Stromal cell of bone marrow (primary cell): ENCODE data around the gene NOC4L.
A peak's percentile ranks its signal among the peaks of the same experiment; 100 is the strongest.
"Not testable (repeated sequence)": the region's sequence is repeated elsewhere in the genome, so short reads cannot be mapped to it uniquely, and the experiment has no call there.

ENCODE experiments used
- DNase-seq: peaks from one replicate; pipeline ENCODE4 v3.0.0-alpha.2; 2012; ENCODE audit warnings: low read depth

NOC4L gene

GRCh38 chr12:132144115-132144809 is at the start of gene NOC4L, which contains the start of gene DDX51:
NOC4L (plus strand) TSS chr12:132144457; CDS start chr12:132144489, 32 bp downstream.
DDX51 (minus strand) TSS chr12:132144319; CDS start chr12:132144296, 23 bp downstream.
- peak; percentile 84 for DNase-seq

GRCh38 chr12:132095520-132096409 is 48.5 kb upstream of the NOC4L start:
- no peak for DNase-seq

- no peak for DNase-seq
Measured at GRCh38 chr12:132099739-132100138, 44.5 kb upstream of the NOC4L start.

DNA sequence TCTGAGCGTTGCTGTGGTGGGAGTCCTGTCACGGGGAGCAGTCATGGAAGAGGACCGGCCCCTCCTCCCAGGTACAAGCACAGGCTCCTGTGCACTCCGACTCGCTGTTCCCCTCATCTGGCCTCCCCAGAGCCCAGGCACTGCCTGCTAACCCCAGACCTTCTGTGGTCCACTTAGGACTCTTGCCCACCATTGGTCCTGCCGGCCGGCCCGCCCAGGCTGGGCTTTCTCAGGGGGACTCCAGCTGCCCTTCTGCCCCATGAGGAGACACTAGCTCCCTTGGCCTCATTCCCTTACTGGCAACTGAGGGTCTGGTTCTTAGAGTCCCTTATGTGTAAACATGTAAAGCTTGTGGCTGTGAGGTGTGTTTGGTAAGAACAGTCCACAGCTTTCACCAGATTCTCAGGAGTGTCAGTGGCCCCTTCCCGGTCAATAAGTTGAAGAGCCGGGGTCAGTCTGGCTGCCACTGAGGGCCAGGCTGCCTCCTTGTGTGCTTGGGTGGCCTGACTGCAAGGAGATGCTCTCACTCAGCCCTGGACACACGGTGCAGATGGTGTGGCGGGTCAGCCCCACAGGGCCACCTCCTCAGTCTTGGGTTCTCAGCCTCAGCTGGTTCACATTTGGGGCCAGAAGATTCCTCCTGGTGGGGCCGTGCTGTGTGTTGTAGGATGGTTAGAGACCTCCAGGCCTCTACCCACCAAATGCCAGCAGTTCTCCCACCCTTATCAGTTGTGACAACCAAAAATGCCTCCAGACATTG is 43.8 kb upstream of the NOC4L start:
- no peak for DNase-seq

- DNase-seq = no peak
Measured at GRCh38 chr12:132102297-132102696, 42.0 kb upstream of the NOC4L start.

- DNase-seq = not testable (repeated sequence)
Measured at GRCh38 chr12:132103072-132103471, 41.2 kb upstream of the NOC4L start.

- no peak for DNase-seq
Measured at GRCh38 chr12:132103542-132104308, 40.5 kb upstream of the NOC4L start.

DNA sequence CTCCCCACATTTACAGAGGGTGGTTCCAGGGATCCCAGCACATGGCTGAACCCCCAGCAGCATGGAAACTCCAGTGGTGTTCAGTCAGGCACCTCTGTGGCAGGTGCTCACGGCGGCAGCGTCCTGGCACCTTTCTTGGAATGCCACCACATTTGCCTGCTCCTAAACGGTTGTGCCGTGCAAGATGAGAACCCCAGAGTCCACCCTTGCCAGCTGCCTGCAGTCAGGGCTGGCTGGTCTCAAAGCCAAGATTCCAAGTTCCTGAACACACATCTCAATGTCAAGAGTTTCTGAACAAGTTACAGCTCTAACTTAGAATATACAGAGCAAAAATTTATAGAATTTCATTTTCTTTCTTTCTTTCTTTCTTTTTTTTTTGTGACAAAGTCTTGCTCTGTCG is 38.8 kb upstream of the NOC4L start:
- no peak for DNase-seq

GRCh38 chr12:132106921-132107320 is 37.3 kb upstream of the NOC4L start:
- no peak for DNase-seq

DNA sequence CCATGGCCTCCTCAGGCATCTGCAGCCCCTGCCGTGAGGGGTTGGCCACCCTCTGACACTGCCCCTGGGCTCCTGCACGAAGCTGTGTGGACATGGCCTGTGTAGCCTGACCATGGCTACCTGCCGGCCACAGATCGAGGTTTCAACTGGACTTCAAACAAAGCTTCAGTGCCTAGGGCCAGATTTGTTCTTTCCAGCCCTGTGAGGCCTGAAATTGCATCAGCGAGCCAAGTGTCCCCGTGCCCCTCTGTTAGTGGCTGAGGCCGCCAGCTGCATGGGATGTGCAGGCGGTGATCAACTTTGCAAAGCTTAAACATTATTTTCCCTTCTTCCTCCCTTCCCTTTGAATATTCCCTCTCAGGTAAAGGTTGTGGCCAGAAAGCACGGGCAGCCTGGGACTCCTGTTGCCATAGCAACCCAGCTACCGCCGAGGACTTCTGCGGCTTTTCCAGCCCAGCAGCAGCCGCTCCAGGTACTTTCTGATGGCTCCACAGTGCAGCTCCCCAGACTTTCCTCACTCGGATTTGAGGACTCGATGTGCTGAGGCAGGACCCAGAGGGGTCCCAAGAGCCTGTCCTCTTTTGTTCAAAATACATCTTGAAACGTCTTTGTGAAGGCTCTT is 35.9 kb upstream of the NOC4L start:
- DNase-seq = no peak

- DNase-seq = no peak
Measured at GRCh38 chr12:132109741-132110140, 34.5 kb upstream of the NOC4L start.

GRCh38 chr12:132110677-132111076 is 33.6 kb upstream of the NOC4L start:
- DNase-seq = no peak

DNA sequence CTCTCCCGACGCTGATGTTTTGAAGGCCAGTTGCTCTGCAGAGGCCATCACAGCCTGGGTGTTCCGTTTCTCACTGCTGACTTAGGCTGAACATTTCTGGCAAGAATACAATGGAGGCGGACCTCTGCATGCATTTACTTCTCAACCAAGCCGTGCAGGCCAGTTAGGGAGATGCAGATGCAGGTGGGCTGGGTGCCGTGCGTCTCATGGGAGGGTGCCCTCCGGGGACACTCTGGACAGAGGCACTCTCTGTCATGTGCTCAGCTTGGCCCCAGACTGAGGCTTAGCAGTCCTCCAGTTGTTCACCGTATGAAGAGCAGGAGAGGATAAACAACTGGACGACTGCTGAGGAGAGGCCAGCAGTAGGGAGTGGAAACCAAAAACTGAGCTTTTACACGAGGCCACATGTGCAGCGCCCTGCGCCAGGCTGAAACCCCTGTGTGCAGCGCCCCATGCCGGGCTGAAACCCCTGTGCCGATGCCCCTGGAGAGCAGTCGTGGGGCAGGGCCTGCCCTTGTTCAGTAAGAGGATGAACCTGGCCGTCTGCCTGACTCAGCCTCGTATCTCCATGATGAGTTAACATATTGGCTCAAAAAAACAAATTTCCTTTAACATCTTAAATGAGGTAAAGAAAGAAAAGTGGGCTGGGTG is 32.5 kb upstream of the NOC4L start:
- no peak for DNase-seq

DNA sequence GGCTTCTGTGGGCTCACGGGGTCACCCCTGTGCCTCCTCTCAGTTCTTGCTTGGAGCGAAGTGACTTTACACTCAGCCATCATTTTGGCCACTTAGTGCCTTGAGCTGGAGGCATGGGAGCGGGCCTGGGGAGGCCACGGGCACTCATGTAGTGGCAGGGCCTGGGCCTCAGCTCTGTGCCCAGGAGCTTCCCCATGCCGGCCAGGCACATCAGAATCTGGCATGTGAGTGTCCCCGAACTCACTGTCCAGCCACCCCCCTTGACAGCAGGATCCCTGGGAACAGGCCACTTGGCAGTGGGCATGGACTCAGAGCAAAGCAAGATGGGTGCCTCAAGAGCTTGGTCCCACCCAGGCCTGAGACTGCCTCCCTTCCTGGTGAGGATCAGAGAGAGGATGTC is 29.6 kb upstream of the NOC4L start:
- DNase-seq = no peak

DNA sequence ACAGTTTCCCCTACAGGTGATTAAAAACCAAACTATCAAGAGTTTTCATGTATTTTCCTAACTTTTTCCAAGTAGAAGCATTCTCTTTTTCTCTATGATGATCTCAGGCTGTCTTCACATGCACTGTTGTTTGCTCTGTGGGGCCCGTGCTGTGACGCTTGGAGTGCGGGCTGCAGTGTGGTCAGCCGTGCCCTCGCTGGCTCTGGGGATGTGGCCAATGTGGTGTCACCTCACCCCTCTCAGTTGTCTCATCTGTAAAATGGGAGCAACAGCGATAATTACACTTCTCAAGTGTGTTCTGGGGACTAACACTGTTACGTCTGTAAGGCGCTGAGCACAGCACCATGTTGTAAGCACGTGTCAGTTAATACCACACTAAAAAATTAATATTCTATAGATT is 28.8 kb upstream of the NOC4L start:
- DNase-seq = no peak

DNA sequence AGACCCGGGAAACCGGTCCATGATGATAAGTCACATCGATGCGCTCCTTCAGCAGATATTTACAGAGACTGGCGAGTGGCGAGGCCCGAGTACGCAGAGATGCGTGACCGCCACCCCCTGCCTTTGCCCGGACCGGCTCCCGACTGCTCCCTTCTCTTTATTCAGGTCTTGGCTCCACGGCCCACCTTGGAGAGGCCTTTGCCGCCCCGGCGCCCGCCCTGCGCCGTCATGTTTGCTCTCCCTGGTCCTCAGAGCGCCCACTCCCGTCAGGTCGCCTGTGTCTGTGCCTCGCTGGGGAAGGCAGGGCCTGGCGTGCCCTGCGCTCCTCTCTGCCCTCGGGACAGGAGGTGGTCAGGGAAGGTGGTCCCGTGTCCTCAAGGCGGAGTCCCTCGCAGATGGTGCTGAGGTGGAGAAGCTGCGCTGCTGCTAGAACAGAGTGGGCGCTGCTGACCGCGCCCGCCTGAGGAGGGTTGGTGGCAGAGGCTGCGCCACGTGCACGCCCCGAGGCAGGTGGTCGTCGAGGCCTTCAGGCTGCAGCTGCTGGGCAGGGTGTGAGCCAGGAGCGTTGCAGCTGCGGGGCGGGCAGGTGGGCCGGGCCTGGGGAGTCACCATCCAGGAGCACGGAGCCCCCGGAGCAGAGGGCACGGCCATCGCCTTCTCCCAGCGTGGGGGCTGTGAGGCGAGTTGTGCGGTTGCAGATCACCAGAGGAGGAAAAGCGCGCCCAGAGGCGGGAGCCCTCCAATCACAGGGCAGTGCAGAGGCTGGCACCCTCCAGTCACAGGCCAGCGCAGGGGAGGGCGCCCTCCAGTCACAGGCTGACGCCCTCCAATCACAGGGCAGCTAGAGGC is 27.3 kb upstream of the NOC4L start:
- DNase-seq = no peak

DNA sequence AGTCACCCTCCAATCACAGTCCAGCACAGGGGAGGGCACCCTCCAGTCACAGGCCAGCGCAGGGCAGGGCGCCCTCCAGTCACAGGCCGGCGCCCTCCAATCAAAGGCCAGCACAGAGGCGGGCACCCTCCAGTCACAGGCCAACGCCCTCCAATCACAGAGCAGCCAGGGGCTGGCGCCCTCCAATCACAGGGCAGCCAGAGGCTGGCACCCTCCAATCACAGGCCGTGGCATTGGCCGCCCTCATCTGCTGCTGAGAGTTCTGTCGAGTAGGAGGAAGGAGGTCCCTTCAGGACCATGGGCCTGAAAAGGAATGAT is 26.7 kb upstream of the NOC4L start:
- DNase-seq = no peak

DNA sequence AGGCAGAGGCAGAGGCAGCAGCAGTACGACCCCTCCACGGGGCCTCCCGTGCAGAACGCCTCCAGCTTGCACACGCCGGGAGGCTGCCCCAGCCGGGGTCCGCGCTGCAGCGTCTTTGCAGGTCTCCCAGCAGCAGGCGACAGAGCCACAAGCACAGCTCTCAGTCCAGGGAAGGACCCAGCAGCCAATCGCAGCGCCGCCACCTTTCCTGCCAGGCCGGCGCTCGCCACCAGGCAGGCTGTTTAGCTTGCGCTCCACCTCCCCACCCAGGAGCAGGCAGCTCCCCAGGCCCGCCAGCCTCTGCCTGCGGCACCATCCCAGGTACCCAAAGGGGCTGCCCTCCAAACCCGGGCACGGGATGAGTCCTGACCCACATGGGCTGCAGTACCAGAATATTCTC is 25.4 kb upstream of the NOC4L start:
- DNase-seq = no peak

GRCh38 chr12:132121283-132121682 is 23.0 kb upstream of the NOC4L start:
- no peak for DNase-seq
